WI38 (cell line): Measurements from ENCODE around the gene CDH2.

ENCODE experiments used
- H3K4me3 ChIP-seq: 2 replicates; pipeline ENCODE4 v1.5.1; 2011; ENCODE audit warnings: low read depth, mild to moderate bottlenecking, control low read depth, low read length
- TF ChIP-seq, protein P1 (sequence below): IDR thresholded peaks from 2 replicates; pipeline ENCODE4 v1.5.1; 2012; ENCODE audit warnings: low read depth, mild to moderate bottlenecking, control low read depth, low read length

The CDH2 gene

DNA sequence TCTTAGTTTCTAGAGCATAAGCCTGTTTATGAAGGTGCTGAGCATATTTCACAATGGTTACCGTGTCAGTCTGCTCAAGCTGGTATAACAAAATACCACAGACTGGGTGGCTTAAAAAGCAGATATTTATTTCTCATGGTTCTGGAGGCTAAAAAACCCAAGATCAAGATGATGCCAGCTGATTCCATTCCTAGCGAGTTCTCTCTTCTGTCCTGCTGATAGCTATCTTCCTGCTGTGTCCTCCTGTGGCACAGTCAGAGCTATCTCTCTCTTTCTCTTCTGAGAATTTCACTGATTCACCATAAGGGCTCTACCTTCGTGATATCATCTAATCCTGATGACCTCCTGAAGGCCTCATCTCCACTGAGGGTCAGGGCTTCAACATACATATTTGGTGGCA, 273.0 kb downstream of the CDH2 start:
- TF ChIP-seq, protein P1, sequence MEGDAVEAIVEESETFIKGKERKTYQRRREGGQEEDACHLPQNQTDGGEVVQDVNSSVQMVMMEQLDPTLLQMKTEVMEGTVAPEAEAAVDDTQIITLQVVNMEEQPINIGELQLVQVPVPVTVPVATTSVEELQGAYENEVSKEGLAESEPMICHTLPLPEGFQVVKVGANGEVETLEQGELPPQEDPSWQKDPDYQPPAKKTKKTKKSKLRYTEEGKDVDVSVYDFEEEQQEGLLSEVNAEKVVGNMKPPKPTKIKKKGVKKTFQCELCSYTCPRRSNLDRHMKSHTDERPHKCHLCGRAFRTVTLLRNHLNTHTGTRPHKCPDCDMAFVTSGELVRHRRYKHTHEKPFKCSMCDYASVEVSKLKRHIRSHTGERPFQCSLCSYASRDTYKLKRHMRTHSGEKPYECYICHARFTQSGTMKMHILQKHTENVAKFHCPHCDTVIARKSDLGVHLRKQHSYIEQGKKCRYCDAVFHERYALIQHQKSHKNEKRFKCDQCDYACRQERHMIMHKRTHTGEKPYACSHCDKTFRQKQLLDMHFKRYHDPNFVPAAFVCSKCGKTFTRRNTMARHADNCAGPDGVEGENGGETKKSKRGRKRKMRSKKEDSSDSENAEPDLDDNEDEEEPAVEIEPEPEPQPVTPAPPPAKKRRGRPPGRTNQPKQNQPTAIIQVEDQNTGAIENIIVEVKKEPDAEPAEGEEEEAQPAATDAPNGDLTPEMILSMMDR, result no peak
- no peak overlapping the region for H3K4me3 ChIP-seq

DNA sequence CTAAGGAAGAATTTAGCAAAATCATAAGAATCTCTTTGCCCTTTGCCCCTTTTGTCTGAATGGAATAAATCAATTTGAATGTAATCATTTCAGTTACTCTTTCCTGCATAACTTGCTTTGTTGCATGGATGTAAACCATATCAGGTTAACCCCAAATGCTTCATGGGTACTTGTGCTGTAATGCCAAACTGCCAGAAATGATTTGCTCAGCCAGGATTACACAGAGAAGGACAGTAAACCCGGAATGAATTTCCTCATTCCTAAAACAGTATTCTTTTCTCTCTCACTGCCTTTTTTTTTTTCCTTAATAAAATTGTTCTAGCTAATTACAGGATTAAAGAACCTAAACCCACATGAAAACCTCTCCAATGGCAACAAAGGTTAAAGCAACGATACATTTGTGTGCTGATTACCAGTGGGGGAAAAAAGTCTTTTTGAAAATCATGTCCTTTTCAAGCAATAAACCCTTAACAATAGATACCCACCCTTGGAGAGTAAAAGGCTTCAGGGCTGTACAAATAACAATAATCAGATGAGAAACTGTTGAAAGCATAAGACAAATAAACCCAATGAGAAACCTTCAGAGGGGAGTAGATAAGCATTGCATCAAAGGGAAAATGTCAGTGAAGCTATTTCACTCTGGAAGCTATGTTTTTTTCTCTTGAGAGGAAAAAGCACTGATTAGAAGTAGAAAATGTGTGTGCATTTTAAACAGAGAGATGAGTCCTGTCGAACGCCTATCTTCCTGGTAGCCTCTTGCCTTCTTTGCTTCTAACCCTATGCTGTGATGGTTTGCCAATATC, 275.3 kb downstream of the CDH2 start:
- TF ChIP-seq, protein P1, result no peak

More for the DNA sequence above, 275.3 kb downstream of the CDH2 start:
- H3K4me3 ChIP-seq, result no peak overlapping the region
